Measurements from ENCODE around the gene C6orf136. TPM values are rescaled to one million over a fixed set of nuclear protein-coding genes. Genes with fewer than 3 reads are reported as not detected.

The C6orf136 gene
- total and polyA plus RNA-seq, 9 of the 15 experiments (the other 6 are each of a cell fraction or from before 2014, with no cell fraction given), result 14.1 to 63.1 (median 18.4) TPM

DNA sequence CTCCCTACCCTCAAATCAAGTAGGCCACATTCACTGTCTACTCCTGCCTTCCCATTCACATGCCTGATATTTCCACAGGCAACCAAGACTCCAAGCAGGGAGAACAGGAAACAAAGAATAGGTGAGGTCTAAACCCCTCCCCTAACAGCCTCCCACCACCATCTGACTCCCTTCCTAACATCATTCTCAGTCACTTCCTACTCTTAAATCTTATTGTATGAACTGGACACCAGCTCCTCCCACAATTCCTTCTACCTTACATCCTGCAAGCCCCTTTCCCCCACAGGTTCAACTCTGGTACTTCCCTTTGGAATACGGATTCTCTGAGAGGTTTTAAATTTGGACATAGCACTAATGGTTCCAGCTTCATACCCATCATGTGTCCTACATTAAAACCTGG is 944 bp upstream of the C6orf136 start (continued):
- TF ChIP-seq ZNF696 (CRISPR knock-in tag; conservative IDR thresholded peaks at IDR 0.05), result no peak
- no peak for TF ChIP-seq SLC30A9 (CRISPR knock-in tag; IDR thresholded peaks at IDR 0.05)
- TF ChIP-seq SMAD2 (IDR thresholded peaks at IDR 0.05; ENCODE audit: low read depth, low read length), result no peak
- TF ChIP-seq ASH1L (IDR thresholded peaks at IDR 0.05; ENCODE audit: borderline replicate concordance, low read depth, partially characterized antibody), result no peak
- TF ChIP-seq ZNF77 (CRISPR knock-in tag; IDR thresholded peaks at IDR 0.05), result no peak
- no peak for TF ChIP-seq DIDO1 (tag; IDR thresholded peaks at IDR 0.05; ENCODE audit: low read depth)
- no peak for TF ChIP-seq STAT5A (IDR thresholded peaks at IDR 0.05; ENCODE audit: borderline replicate concordance, low read length)
- no peak for TF ChIP-seq NCOA4 (IDR thresholded peaks at IDR 0.05; ENCODE audit: partially characterized antibody)
- TF ChIP-seq FOXK1 (CRISPR knock-in tag; IDR thresholded peaks at IDR 0.05; ENCODE audit: borderline replicate concordance), result no peak
- TF ChIP-seq CHD4 (IDR thresholded peaks at IDR 0.05; ENCODE audit: insufficient read depth, insufficient replicate concordance, low read depth, low read length, poor library complexity, severe bottlenecking), result no peak
- no peak for TF ChIP-seq TAF1 (IDR thresholded peaks at IDR 0.05; ENCODE audit: control insufficient read depth, extremely low read depth, insufficient read depth, low read length, severe bottlenecking)
- no peak for TF ChIP-seq E2F3 (CRISPR knock-in tag; IDR thresholded peaks at IDR 0.05)
- TF ChIP-seq ZNF444 (CRISPR knock-in tag; IDR thresholded peaks at IDR 0.05), result no peak

All from K562 (cell line).